ENCODE data around the gene ARHGEF11.

Gene ARHGEF11

GRCh38 chr1:157045250-157046218 is at the start of gene ARHGEF11:
Gene ARHGEF11, minus strand, starts transcription at chr1:157045742. Its CDS starts 1,412 bp downstream, at chr1:157044330.
- peak; percentile 84 for DNase-seq (ENCODE audit: low spot score)
- no peak for TF ChIP-seq CTCF (IDR thresholded peaks at IDR 0.05; ENCODE audit: extremely low read depth, insufficient read depth, missing control alignments)
- in situ Hi-C loops (cut with MboI; ENCODE audit: low pct_unique_long_range_greater_than_20kb, low sequenced_read_pairs, unreplicated experiment) = no loop called here

GRCh38 chr1:157095091-157095490 is 49.5 kb upstream of the ARHGEF11 start:
- no peak for TF ChIP-seq CTCF (IDR thresholded peaks at IDR 0.05; ENCODE audit: extremely low read depth, insufficient read depth, missing control alignments)
- in situ Hi-C loops (cut with MboI; ENCODE audit: low pct_unique_long_range_greater_than_20kb, low sequenced_read_pairs, unreplicated experiment) = no loop called here
- no peak for DNase-seq (ENCODE audit: low spot score)

- no peak for DNase-seq (ENCODE audit: low spot score)
- in situ Hi-C loops (cut with MboI; ENCODE audit: low pct_unique_long_range_greater_than_20kb, low sequenced_read_pairs, unreplicated experiment) = loop anchor here (5.0 kb wide), 1 partner anchor 69 kb away; no protein-coding TSS in a partner anchor
- TF ChIP-seq CTCF (IDR thresholded peaks at IDR 0.05; ENCODE audit: extremely low read depth, insufficient read depth, missing control alignments) = no peak
Measured at GRCh38 chr1:157092831-157093230, 47.3 kb upstream of the ARHGEF11 start.

- in situ Hi-C loops (cut with MboI; ENCODE audit: low pct_unique_long_range_greater_than_20kb, low sequenced_read_pairs, unreplicated experiment) = loop anchor here (5.0 kb wide), 1 partner anchor 71 kb away; no protein-coding TSS in a partner anchor
- no peak for DNase-seq (ENCODE audit: low spot score)
- TF ChIP-seq CTCF (IDR thresholded peaks at IDR 0.05; ENCODE audit: extremely low read depth, insufficient read depth, missing control alignments) = no peak
Measured at GRCh38 chr1:157091668-157092273, 46.2 kb upstream of the ARHGEF11 start.

- in situ Hi-C loops (cut with MboI; ENCODE audit: low pct_unique_long_range_greater_than_20kb, low sequenced_read_pairs, unreplicated experiment) = loop anchor here (5.0 kb wide), 1 partner anchor 71 kb away; no protein-coding TSS in a partner anchor
- no peak for DNase-seq (ENCODE audit: low spot score)
- no peak for TF ChIP-seq CTCF (IDR thresholded peaks at IDR 0.05; ENCODE audit: extremely low read depth, insufficient read depth, missing control alignments)
Measured at GRCh38 chr1:157091186-157091585, 45.6 kb upstream of the ARHGEF11 start.

GRCh38 chr1:157090771-157091170 is 45.2 kb upstream of the ARHGEF11 start:
- in situ Hi-C loops (cut with MboI; ENCODE audit: low pct_unique_long_range_greater_than_20kb, low sequenced_read_pairs, unreplicated experiment) = loop anchor here (5.0 kb wide), 1 partner anchor 72 kb away; no protein-coding TSS in a partner anchor
- no peak for TF ChIP-seq CTCF (IDR thresholded peaks at IDR 0.05; ENCODE audit: extremely low read depth, insufficient read depth, missing control alignments)
- no peak for DNase-seq (ENCODE audit: low spot score)
